Measurements from ENCODE around the gene SMARCA2. TPM values are rescaled to one million over a fixed set of nuclear protein-coding genes. Genes with fewer than 3 reads are reported as not detected.
"Not testable (repeated sequence)": the region's sequence is repeated elsewhere in the genome, so short reads cannot be mapped to it uniquely, and the experiment has no call there.

SMARCA2 gene
- total RNA-seq, 2 donors from 2014 or later: 244 to 296 TPM

DNA sequence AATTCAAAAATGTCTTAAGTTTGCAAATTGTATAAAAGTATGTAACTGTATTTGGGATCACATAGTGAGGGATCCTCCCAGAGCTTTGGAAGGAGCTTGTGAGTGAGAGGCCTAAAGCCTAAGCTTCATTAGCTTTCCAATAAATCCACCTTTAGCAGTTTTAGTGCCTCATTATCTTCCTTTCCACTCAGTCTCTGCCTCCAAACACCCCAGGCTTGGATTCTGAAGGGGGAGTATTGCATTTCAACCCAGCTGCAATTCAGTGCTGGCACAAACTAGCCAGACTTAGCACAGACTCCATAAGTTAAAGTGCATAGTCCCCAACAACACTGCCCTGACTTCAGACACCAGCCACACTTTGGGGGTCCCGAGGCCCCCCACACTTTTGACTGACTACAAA is 113.5 kb downstream of the SMARCA2 start:
- DNase-seq: no peak
- Mint-ChIP-seq H3K36me3 (ENCODE audit: low read depth) (peaks cover 6% of the 10 kb centered on the region), H3K27ac (peak overlapping the region; percentile 51), H3K4me1 (peaks cover 51% of the 10 kb centered on the region), H3K4me3 (no peak overlapping the region), H3K27me3 (no peaks in the 10 kb centered on the region)
- no peaks in the 10 kb centered on the region for H3K9me3 ChIP-seq (ENCODE audit: control insufficient read depth, low read length, poor library complexity, severe bottlenecking)
- no peak for ATAC-seq

DNA sequence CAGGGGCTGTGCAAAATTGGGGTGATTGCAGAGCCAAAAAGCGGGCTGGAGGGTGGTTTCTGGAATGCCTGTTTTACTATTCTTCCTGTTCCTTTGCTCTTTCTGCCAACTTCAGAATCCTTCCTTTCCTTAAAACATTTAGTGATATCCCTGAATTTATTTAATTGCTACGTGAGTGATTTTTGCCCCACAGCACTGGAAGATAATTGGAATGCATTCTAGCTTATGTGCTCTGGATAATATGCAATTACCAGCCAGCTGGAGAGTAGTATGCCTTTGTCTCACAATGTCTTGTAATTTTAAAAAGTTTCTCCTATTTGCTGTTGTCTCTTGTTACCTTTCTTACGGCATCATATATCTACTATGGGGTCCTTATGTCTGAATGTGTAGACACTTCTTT is 115.8 kb downstream of the SMARCA2 start:
- no peak overlapping the region for H3K4me3 Mint-ChIP-seq
- H3K36me3 Mint-ChIP-seq (ENCODE audit: low read depth): peaks cover 3% of the 10 kb centered on the region
- no peak for DNase-seq
- peaks cover 37% of the 10 kb centered on the region for H3K4me1 Mint-ChIP-seq
- no peak overlapping the region for H3K27ac Mint-ChIP-seq
- no peaks in the 10 kb centered on the region for H3K27me3 Mint-ChIP-seq
- no peak for ATAC-seq
- H3K9me3 ChIP-seq (ENCODE audit: control insufficient read depth, low read length, poor library complexity, severe bottlenecking): no peaks in the 10 kb centered on the region

DNA sequence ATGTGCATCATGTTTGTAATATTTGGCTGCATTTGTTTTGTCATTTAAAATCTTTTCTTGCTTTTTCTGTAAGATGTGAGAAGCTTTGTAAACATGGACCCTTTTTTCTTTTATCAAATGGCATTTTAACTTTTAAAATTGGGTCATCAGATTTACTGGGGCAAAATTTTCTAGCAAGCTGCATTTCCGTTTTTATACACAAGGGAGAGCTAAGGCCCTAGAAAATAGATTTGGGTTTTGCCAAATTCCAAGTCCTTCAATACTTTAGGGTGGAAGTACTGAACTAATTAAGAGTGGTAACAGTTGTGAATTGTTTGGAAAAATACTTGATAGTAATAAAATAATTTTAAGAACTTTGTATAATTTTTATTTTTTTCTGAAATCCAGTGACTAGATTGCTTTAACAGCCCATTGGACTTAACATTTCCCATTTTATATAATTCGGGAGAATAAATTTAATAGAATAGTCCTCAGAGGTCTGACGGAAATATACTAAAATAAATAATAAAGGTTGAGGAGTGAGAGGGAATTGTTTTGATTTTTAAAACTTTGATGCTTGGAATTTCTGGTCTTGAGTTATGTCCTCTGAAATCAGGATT is 117.4 kb downstream of the SMARCA2 start:
- ATAC-seq (no peak), DNase-seq (no peak)
- Mint-ChIP-seq H3K4me3 (no peak overlapping the region), H3K27ac (peak overlapping the region; percentile 45), H3K27me3 (no peaks in the 10 kb centered on the region), H3K4me1 (peaks cover 34% of the 10 kb centered on the region), H3K36me3 (ENCODE audit: low read depth) (no peaks in the 10 kb centered on the region)
- no peaks in the 10 kb centered on the region for H3K9me3 ChIP-seq (ENCODE audit: control insufficient read depth, low read length, poor library complexity, severe bottlenecking)

DNA sequence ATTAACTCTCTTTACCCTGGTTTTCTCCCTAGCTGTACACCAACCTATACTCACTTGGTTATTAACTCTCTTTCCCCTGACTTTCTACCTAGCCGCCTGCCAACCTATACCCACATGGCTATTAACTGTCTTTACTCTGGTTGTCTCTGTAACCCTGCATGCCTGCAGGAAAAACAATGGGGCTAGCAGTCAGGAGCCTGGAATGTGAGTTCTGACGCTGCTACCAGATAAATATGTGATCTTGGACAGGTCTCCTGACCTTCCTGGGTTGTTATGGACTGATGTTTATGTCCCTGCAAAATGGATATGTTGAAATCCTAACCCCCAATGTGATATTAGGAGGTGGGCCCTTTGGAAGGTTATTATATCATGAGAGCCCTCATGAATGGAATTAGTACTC is 119.2 kb downstream of the SMARCA2 start:
- Mint-ChIP-seq H3K27ac (no peak overlapping the region), H3K4me1 (peaks cover 33% of the 10 kb centered on the region), H3K27me3 (no peaks in the 10 kb centered on the region), H3K36me3 (ENCODE audit: low read depth) (no peaks in the 10 kb centered on the region), H3K4me3 (no peak overlapping the region)
- H3K9me3 ChIP-seq (ENCODE audit: control insufficient read depth, low read length, poor library complexity, severe bottlenecking): no peaks in the 10 kb centered on the region
- ATAC-seq: no peak
- DNase-seq: no peak

DNA sequence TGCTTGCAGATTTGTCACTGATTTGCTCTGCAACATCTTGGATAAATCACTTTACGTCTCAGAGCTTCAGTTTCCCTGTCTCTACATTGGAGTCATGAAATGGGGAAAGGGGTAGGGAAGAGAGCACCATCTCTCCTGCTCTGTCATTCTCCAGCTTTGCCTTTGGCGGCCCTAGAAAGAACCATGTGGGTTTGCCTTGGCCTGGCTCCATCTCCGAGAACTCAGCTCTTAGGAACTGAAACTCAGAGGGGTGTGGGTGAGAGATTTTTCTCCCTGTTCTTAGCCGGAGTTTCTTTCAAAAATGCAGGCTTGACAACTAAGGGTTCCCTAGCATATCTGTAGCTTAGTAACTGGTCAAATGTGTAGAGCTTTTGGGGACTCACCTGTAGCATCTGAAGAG is 123.5 kb downstream of the SMARCA2 start:
- no peaks in the 10 kb centered on the region for H3K27me3 Mint-ChIP-seq
- H3K4me1 Mint-ChIP-seq: peaks cover 33% of the 10 kb centered on the region
- DNase-seq (no peak), ATAC-seq (no peak)
- H3K27ac Mint-ChIP-seq: no peak overlapping the region
- H3K36me3 Mint-ChIP-seq (ENCODE audit: low read depth): peaks cover 3% of the 10 kb centered on the region
- no peaks in the 10 kb centered on the region for H3K9me3 ChIP-seq (ENCODE audit: control insufficient read depth, low read length, poor library complexity, severe bottlenecking)
- no peak overlapping the region for H3K4me3 Mint-ChIP-seq

DNA sequence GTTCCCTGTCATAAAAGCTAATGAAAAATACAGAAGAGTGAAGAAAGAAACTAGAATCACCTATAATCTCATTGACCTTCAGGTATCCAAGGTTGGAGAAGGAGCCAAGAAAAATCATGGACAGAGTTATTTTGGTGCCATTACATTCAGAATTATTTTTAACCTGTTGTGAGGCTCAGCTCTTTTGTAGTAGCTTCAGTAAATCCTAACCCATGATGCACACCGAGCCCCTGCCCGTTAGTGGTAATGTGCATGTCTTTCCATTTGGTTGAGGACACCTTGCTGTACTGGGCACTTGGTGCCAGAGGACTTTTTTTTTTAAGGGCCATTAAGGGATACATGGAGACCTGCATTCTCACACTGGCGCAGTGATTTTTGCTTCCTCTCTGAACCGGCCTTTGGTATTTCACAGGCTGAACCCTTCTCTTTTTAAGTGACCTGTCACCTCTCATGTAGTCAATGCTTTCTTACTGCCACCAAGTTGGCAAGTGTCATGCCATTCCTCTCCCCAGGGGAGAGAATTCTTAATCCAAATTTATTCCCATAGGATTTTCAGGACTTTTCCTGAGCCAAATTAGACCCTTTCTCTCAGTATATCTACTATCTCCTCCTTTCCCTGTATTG is 125.6 kb downstream of the SMARCA2 start:
- Mint-ChIP-seq H3K4me3 (no peak overlapping the region), H3K27ac (no peak overlapping the region), H3K36me3 (ENCODE audit: low read depth) (peaks cover 3% of the 10 kb centered on the region), H3K27me3 (no peaks in the 10 kb centered on the region), H3K4me1 (peaks cover 40% of the 10 kb centered on the region)
- DNase-seq (no peak), ATAC-seq (no peak)
- H3K9me3 ChIP-seq (ENCODE audit: control insufficient read depth, low read length, poor library complexity, severe bottlenecking): no peaks in the 10 kb centered on the region

DNA sequence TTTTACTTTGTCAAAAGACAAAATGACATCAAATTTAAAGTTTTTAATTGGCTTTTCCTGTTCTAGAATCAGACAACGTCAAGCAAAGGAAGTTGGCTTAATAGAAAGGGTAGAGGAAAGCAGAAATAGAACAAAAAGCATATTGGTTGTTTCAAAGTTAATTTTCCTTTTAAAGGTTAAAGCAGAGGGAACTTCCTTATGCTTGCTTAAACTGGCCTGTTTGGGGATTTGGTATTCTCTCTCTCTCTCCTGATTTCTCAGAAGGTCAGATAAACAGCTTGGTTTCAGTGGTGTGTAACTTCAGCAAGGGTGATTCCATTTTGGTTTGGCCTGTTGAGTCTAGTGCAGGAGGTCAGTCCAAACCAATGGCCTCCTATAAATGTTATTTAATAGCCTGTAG is 127.1 kb downstream of the SMARCA2 start:
- Mint-ChIP-seq H3K4me1 (peaks cover 45% of the 10 kb centered on the region), H3K27ac (peak overlapping the region; percentile 82), H3K4me3 (no peak overlapping the region)

DNA sequence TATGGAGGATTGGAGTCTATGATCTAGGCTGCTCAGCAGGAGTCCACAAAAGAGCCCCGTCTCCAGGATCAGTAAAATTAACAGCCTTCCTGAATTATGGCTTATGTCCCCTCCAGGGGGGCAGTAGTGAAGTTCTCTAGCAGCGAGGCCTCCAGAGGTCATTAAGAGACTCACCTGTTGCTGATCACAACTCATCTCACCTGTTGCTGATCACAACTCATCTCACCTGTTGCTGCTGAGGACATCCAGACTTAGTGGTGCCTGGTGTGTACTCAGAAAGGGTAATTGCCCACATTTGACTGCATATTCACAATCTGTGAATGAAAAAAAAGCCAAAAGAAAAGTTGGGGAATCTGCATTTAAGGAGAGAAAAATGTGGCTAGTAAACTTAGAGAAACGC is 129.5 kb downstream of the SMARCA2 start:
- peaks cover 42% of the 10 kb centered on the region for H3K4me1 Mint-ChIP-seq
- H3K9me3 ChIP-seq (ENCODE audit: control insufficient read depth, low read length, poor library complexity, severe bottlenecking): no peaks in the 10 kb centered on the region
- H3K4me3 Mint-ChIP-seq: no peak overlapping the region
- no peaks in the 10 kb centered on the region for H3K27me3 Mint-ChIP-seq
- DNase-seq: no peak
- ATAC-seq: no peak
- peak overlapping the region; percentile 67 for H3K27ac Mint-ChIP-seq
- peaks cover 3% of the 10 kb centered on the region for H3K36me3 Mint-ChIP-seq (ENCODE audit: low read depth)

More for the DNA sequence above, 127.1 kb downstream of the SMARCA2 start:
- Mint-ChIP-seq H3K27me3 (no peaks in the 10 kb centered on the region), H3K36me3 (ENCODE audit: low read depth) (peaks cover 3% of the 10 kb centered on the region)
- no peaks in the 10 kb centered on the region for H3K9me3 ChIP-seq (ENCODE audit: control insufficient read depth, low read length, poor library complexity, severe bottlenecking)
- ATAC-seq (no peak), DNase-seq (no peak)

DNA sequence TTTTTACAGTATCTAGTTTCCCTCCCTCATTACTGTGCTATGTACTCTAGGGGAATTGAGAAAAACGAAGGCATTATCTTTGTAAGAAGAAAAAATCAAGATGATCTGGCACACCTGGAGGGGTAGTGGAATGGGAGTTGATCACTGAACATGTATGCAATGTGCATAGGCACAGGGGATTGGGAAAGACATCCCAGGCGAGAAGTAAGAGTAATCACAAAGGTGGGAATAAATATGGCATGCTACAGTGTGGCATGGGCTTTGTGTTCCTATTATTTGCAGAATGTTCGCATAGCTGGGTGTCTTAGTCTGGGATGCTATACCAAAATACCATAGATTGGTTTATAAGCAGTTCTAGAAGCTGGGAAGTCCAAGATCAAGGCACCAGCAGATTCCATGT is 130.6 kb downstream of the SMARCA2 start:
- DNase-seq (no peak), ATAC-seq (no peak)
- Mint-ChIP-seq H3K36me3 (ENCODE audit: low read depth) (peaks cover 3% of the 10 kb centered on the region), H3K27me3 (no peaks in the 10 kb centered on the region), H3K4me1 (peaks cover 46% of the 10 kb centered on the region), H3K4me3 (no peak overlapping the region), H3K27ac (peak overlapping the region; percentile 67)
- no peaks in the 10 kb centered on the region for H3K9me3 ChIP-seq (ENCODE audit: control insufficient read depth, low read length, poor library complexity, severe bottlenecking)

DNA sequence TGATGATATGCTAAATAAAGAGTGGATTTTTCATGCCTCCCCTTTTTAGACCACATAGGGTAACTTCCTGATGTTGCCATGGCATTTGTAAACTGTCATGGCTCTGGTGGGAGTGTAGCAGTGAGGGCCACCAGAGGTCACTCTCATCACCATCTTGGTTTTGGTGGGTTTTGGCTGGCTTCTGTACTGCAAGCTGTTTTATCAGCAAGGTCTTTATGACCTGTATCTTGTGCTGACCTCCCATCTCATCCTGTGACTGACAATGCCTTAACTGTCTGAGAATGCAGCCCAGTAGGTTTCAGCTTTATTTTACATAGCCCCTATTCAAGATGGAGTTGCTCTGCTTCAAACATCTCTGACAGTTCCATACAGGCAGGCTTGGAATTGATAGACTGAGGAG is 131.6 kb downstream of the SMARCA2 start:
- H3K27me3 Mint-ChIP-seq; ATAC-seq; H3K9me3 ChIP-seq (ENCODE audit: control insufficient read depth, low read length, poor library complexity, severe bottlenecking); H3K4me3 Mint-ChIP-seq; H3K36me3 Mint-ChIP-seq (ENCODE audit: low read depth); DNase-seq: not testable (repeated sequence)
- Mint-ChIP-seq H3K4me1 (peaks cover 43% of the 10 kb centered on the region), H3K27ac (peak overlapping the region; percentile 37)

DNA sequence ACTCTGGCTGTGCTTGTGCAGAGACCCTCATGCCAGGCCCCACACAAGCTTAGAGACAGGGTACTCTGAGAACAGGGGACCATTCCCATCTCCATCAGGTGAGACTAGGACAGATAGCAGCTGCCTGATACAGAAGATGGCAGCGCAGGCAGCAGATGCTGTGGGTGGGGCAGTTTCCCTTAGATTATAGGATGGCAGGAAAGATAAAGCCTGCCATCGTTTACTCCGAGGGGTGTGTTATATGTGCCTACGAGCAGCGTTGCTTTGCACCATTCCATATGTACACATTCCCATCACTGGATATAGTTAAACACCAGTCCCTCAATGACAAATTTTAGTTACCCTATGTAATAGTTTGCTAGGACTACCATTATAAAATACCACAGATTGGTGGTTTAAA is 135.2 kb downstream of the SMARCA2 start:
- no peak overlapping the region for H3K4me3 Mint-ChIP-seq

DNA sequence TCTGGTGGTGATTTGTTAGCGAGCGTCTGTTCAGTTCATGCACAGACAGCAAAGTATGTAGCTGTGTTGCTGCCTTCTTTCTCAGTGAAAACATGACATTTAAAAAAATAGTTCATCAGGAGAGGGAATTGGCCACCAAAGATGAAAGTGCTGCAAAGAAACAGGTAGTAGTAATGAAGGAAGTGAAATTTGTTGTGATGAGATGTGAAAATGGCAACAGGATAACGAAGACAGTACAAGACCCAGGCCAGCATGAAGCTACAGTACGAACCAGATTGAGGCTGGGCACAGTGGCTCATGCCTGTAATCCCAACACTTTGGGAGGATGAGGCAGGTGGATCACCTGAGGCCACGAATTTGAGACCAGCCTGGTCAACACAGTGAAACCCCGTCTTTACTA is 136.0 kb downstream of the SMARCA2 start:
- peaks cover 34% of the 10 kb centered on the region for H3K4me1 Mint-ChIP-seq
- H3K9me3 ChIP-seq (ENCODE audit: control insufficient read depth, low read length, poor library complexity, severe bottlenecking): no peaks in the 10 kb centered on the region
- DNase-seq: no peak
- ATAC-seq: no peak
- peak overlapping the region; percentile 11 for H3K27ac Mint-ChIP-seq
- H3K4me3 Mint-ChIP-seq: no peak overlapping the region
- no peaks in the 10 kb centered on the region for H3K27me3 Mint-ChIP-seq
- no peaks in the 10 kb centered on the region for H3K36me3 Mint-ChIP-seq (ENCODE audit: low read depth)

More for the DNA sequence above, 135.2 kb downstream of the SMARCA2 start:
- H3K9me3 ChIP-seq (ENCODE audit: control insufficient read depth, low read length, poor library complexity, severe bottlenecking): no peaks in the 10 kb centered on the region
- Mint-ChIP-seq H3K27me3 (no peaks in the 10 kb centered on the region), H3K27ac (peak overlapping the region; percentile 53), H3K4me1 (peaks cover 36% of the 10 kb centered on the region), H3K36me3 (ENCODE audit: low read depth) (no peaks in the 10 kb centered on the region)
- DNase-seq (no peak), ATAC-seq (no peak)

DNA sequence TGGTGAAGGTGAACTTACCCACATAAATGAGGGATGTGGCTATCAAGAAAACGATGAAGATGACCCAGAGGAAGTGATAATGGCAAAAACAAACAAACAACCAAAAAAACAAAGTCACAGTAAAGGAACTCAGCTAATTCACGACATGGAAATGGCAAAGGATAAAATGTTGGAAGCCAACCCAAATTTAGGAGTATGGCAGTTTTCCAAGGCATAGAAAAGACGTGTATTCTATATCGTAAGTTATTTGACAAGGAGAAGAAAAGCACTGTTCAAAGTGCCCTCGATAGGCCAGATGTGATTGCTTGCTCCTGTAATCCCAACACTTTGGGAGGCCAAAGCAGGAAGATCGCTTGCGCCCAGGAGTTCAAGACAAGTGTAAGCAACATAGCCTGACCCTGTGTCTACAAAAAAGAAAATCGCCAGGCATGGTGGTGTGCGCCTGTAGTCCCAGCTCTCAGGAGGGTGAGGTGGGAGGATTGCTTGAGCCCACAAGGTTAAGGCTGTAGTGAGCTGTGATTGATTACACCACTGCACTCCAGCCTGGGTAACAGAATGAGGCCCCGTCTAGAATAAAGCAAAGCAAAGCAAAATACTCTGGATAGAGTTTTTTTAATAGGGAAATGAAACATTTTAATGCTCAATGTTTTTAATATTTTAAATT is 138.0 kb downstream of the SMARCA2 start:
- Mint-ChIP-seq H3K4me3 (no peak overlapping the region), H3K27ac (peak overlapping the region; percentile 65), H3K36me3 (ENCODE audit: low read depth) (no peaks in the 10 kb centered on the region), H3K27me3 (no peaks in the 10 kb centered on the region), H3K4me1 (peaks cover 39% of the 10 kb centered on the region)
- H3K9me3 ChIP-seq (ENCODE audit: control insufficient read depth, low read length, poor library complexity, severe bottlenecking): no peaks in the 10 kb centered on the region
- DNase-seq (no peak), ATAC-seq (no peak)

All from T-helper 17 cell (primary cell).